HepG2 (cell line): ENCODE data around the gene LGALS8. TPM values are rescaled to one million over a fixed set of nuclear protein-coding genes. Genes with fewer than 3 reads are reported as not detected.
A peak's percentile ranks its signal among the peaks of the same experiment; 100 is the strongest.

Experiments used
- ATM ChIP-seq: fragments of 450-650 bp; IDR thresholded peaks from 2 replicates; pipeline ENCODE4 v1.7.1; 2017; ENCODE audit warnings: mild to moderate bottlenecking, borderline replicate concordance
- DMAP1 ChIP-seq: IDR thresholded peaks from 2 replicates; pipeline ENCODE4 v1.6.1; 2016
- FOXP4 ChIP-seq: sonication (generic); formaldehyde crosslinking; IDR thresholded peaks from 2 replicates; pipeline ENCODE4 v1.4.0; 2020; ENCODE audit warnings: missing genetic modification reagents
- HNRNPLL ChIP-seq: fragments of 200-400 bp; formaldehyde crosslinking; IDR thresholded peaks from 2 replicates; pipeline ENCODE4 v1.6.1; 2017; ENCODE audit warnings: mild to moderate bottlenecking, low read depth, low read length; ENCODE audit not compliant: poor library complexity, severe bottlenecking
- KAT8 ChIP-seq: IDR thresholded peaks from 2 replicates; pipeline ENCODE4 v1.6.1; 2016; ENCODE audit warnings: missing genetic modification reagents, missing compliant biosample characterization
- KDM1A ChIP-seq: IDR thresholded peaks from 2 replicates; pipeline ENCODE4 v1.6.1; 2016; ENCODE audit warnings: missing compliant biosample characterization
- KDM4B ChIP-seq: sonication (generic); formaldehyde crosslinking; IDR thresholded peaks from 2 replicates; pipeline ENCODE4 v1.4.0; 2020; ENCODE audit warnings: missing genetic modification reagents
- NR2F1 ChIP-seq, 2 experiments: fragments of 450-650 bp in 1 of 2; formaldehyde crosslinking in 1 of 2; IDR thresholded peaks; 2 replicates each; pipeline versions ENCODE4 v1.5.0 to v1.6.1; 2016 to 2020; ENCODE audit warnings: mild to moderate bottlenecking in 1 of 2, missing compliant biosample characterization in 1 of 2, missing genetic modification reagents in 1 of 2, moderate library complexity in 1 of 2
- POLR2AphosphoS2 ChIP-seq: IDR thresholded peaks from 2 replicates; pipeline ENCODE4 v1.6.1; 2011; ENCODE audit warnings: low read depth, low read length, improper control_type of control experiment
- RXRB ChIP-seq: IDR thresholded peaks from 2 replicates; pipeline ENCODE4 v1.6.1; 2016; ENCODE audit warnings: borderline replicate concordance, missing genetic modification reagents, missing compliant biosample characterization
- SAFB2 ChIP-seq: sonication (generic); formaldehyde crosslinking; IDR thresholded peaks from 2 replicates; pipeline ENCODE4 v1.5.1; 2020; ENCODE audit warnings: missing genetic modification reagents, low read depth, mild to moderate bottlenecking, borderline replicate concordance
- SRSF9 ChIP-seq: fragments of 200-400 bp; formaldehyde crosslinking; IDR thresholded peaks from 2 replicates; pipeline ENCODE4 v1.6.1; 2018; ENCODE audit warnings: borderline replicate concordance, mild to moderate bottlenecking, low read depth, low read length; ENCODE audit not compliant: insufficient read depth, poor library complexity, severe bottlenecking
- STAG1 ChIP-seq: sonication (generic); formaldehyde crosslinking; IDR thresholded peaks from 2 replicates; pipeline ENCODE4 v1.4.0; 2020; ENCODE audit warnings: missing genetic modification reagents
- TEAD2 ChIP-seq: sonication (generic); formaldehyde crosslinking; IDR thresholded peaks from 2 replicates; pipeline ENCODE4 v1.9.0; 2021; ENCODE audit warnings: missing genetic modification reagents
- TRIM24 ChIP-seq: sonication (generic); formaldehyde crosslinking; IDR thresholded peaks from 2 replicates; pipeline ENCODE4 v1.8.0; 2022; ENCODE audit warnings: mild to moderate bottlenecking, missing genetic modification reagents
- ZBED4 ChIP-seq: sonication (generic); formaldehyde crosslinking; IDR thresholded peaks from 2 replicates; pipeline ENCODE4 v1.4.0; 2020; ENCODE audit warnings: missing genetic modification reagents, borderline replicate concordance
- ZNF235 ChIP-seq: sonication (generic); formaldehyde crosslinking; IDR thresholded peaks from 2 replicates; pipeline ENCODE4 v1.8.1; 2023; ENCODE audit warnings: mild to moderate bottlenecking, missing genetic modification reagents, borderline replicate concordance
- ZNF549 ChIP-seq: sonication (generic); formaldehyde crosslinking; IDR thresholded peaks from 2 replicates; pipeline ENCODE4 v1.5.0; 2020; ENCODE audit warnings: missing genetic modification reagents
- polyA plus RNA-seq, 8 experiments: library from polyadenylated mRNA; depleted of rRNA in 3 of 8; stranded (reverse) in 7 of 8; unstranded in 1 of 8; fragments of >200 nt; fragmentation: Illumina TruSeq in 4 of 8; extraction: Trizol in 4 of 8; gene quantifications; 2 replicates each; pipeline versions ENCODE4 v1.2.1 to v1.2.3, GENCODE V29; 2011 to 2016; ENCODE audit warnings: low read depth in 4 of 8, missing spikeins in 1 of 8, mixed read lengths in 1 of 8; ENCODE audit not compliant: insufficient read depth in 1 of 8
- total RNA-seq, 5 experiments: library from RNA; depleted of rRNA; stranded (reverse); fragments of >200 nt; fragmentation: Illumina TruSeq; extraction: Trizol; gene quantifications; 2 replicates each; pipeline ENCODE4 v1.2.3, GENCODE V29; 2016; ENCODE audit warnings: low read depth in 1 of 5
- TF ChIP-seq, protein P1 (sequence below): sonication (generic); formaldehyde crosslinking; IDR thresholded peaks from 2 replicates; pipeline ENCODE4 v1.9.0; 2021; ENCODE audit warnings: missing genetic modification reagents, mild to moderate bottlenecking, borderline replicate concordance

The LGALS8 gene
- total and polyA plus RNA-seq, 2 of the 13 experiments (the other 11 are each of a cell fraction or from before 2014, with no cell fraction given), result 29.3 to 185 TPM

DNA sequence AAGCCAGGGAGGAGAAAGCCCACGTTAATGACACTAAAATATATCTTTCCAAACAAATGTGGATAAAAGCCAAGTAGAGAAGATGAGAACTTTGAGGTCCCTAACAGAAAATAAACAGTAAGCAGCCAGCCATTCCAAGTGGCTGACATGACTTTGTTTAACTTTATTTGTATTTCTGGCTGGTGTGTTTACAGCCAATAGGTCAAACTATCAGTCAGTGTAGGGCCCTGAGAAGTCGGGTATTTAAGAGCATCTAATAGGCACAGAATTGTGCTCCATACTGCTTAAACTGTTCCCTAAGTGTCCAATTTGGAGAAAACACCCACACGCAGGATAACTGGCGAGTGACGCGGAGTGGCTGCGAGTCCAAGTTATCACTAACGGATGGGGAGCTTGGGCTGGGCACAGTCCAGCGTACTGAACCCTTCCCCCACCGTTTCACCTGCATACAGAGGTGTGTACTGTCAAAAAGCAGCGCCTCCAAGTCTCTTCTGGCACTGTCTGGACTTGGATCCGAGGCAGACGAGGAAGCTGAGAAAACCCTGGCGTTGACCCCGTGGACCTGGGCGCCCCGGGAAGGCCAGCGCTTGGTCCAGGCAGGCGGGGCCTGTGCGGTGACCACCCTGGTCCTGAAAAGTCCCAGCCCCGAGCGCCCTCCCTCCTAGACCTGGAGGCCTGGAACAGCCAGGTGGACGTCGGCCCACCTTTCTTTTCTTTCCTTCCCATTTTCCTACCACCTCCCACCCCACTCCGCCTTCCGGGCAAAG, 662 bp upstream of the LGALS8 start (continued):
- TF ChIP-seq STAG1 (CRISPR knock-in tag) (peak; percentile 5; the same call in 1 of the 2 replicates), RXRB (CRISPR knock-in tag) (peak; percentile 42; the same call in 1 of the 2 replicates), SRSF9 (no peak), ATM (no peak), TRIM24 (CRISPR knock-in tag) (no peak), FOXP4 (peak; percentile 80), NR2F1 (CRISPR knock-in tag; IDR thresholded peaks at IDR 0.05) (peak in 1 of 2 experiments; percentile 32; a peak in 1 of 4 replicates), KDM1A (CRISPR knock-in tag) (0 out of 2 replicates have a peak, but pooled peaks have one; percentile 5), ZBED4 (CRISPR knock-in tag) (no peak), DMAP1 (CRISPR knock-in tag) (no peak), KDM4B (CRISPR knock-in tag) (no peak), ZNF549 (CRISPR knock-in tag) (no peak), HNRNPLL (no peak), KAT8 (no peak), TEAD2 (no peak), SAFB2 (CRISPR knock-in tag) (0 out of 2 replicates have a peak, but pooled peaks have one; percentile 15), ZNF235 (0 out of 2 replicates have a peak, but pooled peaks have one; percentile 5), POLR2AphosphoS2 (no peak)
- TF ChIP-seq, protein P1, sequence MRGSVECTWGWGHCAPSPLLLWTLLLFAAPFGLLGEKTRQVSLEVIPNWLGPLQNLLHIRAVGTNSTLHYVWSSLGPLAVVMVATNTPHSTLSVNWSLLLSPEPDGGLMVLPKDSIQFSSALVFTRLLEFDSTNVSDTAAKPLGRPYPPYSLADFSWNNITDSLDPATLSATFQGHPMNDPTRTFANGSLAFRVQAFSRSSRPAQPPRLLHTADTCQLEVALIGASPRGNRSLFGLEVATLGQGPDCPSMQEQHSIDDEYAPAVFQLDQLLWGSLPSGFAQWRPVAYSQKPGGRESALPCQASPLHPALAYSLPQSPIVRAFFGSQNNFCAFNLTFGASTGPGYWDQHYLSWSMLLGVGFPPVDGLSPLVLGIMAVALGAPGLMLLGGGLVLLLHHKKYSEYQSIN (CRISPR knock-in tag), result no peak
